NCI-H1092 (cell line): ENCODE data around the gene DNTTIP2.
"Not testable (repeated sequence)": the region's sequence is repeated elsewhere in the genome, so short reads cannot be mapped to it uniquely, and the experiment has no call there.

Experiments used
- DNase-seq: peaks from one replicate; lab custom pipeline; 2025; lab: John Stamatoyannopoulos, UW

Gene DNTTIP2

DNA sequence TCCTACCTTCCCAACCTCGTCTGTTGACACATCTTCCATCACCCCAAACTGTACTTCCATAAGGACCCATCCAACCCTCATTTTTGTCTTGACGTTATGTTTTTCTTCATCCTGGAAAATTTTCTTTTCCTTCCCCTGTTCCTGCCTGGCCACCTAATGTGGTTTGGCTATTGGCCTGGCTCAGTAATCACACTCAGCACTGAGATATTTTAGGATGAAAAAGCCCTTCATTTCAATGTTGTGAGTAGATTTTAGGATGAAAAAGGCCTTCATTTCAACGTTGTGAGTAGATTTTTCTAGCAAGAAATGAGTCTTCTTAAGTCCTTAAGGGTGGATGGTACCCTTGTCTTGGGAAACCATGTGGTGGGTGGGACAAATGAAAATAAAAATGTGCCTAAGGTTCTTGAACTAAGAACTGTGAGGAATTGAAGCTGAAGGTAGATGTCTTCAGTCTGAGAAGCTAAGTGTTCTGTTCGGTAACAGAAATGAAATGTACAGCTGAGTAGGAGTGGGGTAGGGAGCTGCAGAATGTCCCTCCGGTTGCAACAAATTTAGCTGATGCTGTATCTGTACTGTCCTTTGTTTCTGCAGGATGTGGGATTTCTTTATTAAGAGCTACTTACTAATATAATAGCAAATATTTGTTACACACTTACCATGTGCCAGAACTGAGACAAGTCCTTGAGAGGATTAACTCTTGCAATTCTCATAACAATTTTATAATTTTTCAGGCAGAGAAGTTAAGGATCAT is 36.1 kb downstream of the DNTTIP2 start:
- no peak for DNase-seq

DNA sequence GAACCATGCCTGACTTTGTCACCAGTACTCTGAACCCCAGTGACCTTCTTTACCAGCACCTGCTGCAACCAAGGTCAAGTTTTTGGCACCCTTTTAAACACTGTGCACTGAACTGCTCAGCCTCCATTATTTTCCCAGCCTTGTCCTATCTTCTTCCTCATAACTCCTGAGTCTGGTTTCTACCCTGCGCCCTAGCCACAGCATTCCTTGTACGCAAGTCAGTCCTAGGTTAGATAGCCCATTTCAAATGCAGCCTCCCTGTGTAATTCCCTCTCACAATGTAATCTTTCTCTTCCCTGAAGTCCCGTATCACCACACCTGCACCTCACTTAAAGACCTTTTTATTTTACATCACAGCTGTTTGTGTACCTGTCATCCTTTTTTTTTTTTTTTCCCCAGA is 37.2 kb downstream of the DNTTIP2 start:
- DNase-seq, result no peak

DNA sequence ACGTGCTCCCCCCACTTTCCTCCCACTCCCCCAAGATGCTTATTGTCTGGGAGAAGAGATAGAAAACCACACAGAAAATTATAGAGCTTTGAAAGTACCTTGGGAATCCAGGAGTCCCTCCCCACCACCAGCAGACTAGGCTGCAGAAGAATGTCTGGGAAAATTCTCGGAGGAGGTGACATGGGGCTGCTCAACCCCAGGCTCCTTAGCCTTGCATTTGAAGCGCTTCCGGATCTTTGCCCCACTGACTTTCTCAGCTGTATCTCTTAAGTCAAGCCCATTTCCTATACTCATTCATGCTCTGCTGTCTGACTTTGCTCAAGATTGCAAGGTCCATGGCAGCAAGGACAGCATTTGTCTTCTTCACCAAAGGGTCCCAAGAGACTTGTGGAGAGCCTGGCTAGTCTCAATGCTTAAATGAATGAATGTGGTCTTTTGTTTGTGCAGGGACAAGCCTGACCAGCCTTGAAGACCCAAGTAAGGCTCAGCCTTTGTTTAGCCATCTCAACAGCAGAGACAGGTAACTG is 38.0 kb downstream of the DNTTIP2 start:
- DNase-seq, result no peak

DNA sequence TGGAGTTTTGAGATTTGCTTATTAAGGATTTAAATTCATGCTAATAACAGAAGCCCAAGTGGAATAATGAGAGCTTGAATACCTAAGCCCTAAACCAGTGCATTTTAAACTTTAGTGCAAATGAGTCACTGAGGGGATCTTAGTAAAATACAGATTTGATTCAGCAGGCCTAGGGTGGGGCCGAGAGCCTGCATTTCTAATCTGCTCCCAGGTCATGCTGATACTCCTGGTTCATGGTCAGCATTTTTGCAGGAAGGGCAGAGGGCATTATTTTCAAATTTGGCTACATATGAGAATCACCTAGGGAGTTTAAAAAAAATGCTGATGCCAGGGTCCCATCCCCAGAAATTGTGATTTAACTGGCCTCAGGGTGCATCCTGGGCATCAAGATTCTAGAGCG is 39.3 kb downstream of the DNTTIP2 start:
- no peak for DNase-seq

DNA sequence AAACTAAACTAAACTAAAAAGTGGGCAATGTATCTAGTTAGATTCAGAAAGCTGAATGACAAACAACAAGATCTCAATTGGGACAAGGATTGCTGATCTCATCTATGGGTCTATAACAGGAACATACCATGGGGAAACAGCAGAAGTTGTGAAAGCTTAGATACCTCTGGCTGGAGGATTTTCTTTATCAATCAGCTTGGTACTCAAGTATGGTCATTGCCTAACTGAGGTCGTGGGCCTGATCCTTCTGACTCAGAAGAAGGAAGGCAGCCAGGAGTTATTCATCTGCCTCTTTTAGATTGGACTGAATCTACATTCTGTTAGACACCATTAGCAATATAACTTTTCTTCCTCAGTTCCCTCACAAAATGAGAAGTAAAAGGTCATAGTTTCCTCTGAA is 39.7 kb downstream of the DNTTIP2 start:
- DNase-seq, result no peak

DNA sequence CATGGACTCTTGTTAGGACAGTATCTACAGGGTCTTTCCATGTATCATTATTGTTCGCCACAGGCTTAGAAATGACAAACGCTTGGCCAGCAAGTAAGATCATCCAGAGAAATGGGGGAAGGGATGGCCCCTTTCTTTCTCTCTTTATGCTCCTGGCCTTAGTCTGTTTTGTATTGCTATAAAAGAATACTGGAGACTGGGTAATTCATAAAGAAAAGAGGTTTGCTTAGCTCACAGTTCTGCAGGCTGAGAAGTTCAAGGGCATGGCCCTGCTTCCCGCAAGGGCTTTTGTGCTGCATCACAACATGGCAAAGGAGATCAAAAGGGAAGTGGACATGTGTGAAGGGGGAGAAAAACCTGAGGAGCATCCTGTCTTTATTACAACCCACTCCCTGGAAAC is 41.0 kb downstream of the DNTTIP2 start:
- no peak for DNase-seq

DNA sequence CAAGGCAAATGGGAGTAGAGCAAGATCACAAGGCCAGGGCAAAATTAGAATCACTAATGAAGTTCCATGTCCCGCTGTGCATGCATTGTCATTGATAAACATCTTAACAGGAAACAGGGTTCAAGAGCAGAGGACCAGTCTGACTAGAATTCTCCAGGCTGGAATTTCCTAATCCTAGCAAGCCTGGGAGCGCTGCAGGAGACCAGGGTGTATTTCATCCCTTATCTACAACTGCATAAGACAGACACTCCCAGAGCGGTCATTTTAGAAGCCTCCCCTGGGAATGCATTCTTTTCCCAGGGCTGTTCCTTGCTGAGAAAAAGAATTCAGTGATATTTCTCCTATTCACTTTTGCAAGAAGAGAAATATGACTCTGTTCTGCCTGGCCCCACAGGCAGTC is 45.7 kb downstream of the DNTTIP2 start:
- DNase-seq, result not testable (repeated sequence)

DNA sequence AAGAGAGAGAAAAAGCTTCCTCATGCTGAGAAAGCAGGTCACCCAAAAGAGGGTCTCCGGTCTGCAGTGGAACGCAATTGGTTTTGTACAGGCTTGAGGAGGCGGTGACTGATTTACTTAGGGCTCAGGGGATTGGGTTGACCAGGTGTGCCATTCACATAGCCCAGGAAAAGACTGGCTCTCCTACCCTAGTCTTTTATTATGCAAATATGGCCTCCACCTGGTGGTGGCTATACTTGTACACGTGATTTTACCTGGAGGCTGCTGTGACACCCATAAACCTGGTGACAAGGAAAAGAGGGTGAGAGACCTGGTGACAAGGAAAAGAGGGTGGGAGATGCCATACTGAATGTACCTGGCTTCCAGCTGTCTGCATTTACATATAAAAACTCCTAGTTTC is 49.9 kb downstream of the DNTTIP2 start:
- DNase-seq, result no peak

DNA sequence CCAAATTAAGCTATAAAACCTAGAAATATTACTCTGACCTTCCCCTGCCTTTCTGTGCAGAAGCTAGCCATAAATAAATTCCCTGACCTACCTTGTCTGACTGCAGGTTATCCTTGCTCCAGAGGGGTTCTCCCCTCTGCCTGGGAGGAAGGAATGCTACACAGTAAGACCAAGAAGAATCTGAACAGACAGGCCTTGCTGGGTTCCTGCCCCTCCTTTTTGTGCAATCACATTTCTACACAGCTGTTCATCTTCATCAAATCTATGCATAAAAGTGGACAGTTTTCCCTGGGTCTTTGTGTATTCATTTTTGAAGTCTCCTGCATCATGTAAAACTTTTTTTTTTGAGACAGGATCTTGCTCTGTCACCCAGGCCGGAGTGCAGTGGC is 50.6 kb downstream of the DNTTIP2 start:
- no peak for DNase-seq

DNA sequence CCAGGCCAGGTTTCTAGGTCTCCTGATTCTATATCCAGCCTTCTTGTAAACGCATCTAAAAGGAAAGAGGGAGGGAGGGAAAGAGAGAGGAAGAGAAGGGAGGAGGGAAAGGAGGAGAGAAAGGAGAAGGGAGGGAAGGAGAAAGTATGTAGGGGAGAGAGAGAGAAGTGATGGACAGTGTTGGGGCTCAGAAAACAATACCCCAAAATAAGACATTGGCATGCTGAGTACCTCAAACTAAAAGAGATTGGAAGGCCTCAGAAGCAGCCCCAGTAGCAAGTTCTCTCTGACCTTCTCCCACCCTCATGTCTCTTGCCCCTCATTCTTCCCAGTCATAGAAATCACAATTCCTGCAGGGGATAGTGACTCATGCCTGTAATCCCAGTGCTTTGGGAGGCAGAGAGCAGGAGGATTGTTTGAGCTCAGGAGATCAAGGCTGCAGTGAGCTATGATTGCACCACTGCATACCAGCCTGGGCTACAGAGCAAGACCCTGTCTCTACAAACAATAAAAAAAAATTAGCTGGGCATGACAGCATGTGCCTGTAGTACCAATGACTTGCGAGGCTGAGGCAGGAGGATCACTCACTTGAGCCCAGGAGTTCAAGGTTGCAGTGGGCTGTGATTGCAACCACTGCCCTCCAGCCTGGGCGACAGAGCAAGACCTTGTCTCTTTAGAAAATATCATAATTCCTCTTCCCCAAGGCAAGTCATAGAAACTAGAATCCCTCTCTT is 51.2 kb downstream of the DNTTIP2 start:
- DNase-seq, result no peak

DNA sequence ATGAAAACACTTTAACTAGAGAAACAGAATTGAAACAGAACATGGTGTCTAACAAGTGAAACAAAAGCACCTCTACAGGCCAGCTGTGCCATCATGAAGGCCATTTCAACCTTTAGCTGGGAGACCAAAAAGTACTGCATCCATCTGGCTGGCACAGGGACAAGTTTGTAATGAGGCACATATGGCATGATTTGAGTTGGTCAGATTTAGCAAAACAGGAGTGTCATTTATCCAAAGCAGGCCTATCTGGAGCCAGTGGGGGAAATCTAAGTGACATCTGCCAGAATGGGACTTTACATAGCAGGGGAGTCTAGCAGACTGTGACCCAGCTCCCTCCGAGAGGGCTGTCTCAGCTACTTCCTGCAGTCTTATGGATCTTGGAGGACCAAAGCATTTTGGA is 51.9 kb downstream of the DNTTIP2 start:
- peak; percentile 18 for DNase-seq

DNA sequence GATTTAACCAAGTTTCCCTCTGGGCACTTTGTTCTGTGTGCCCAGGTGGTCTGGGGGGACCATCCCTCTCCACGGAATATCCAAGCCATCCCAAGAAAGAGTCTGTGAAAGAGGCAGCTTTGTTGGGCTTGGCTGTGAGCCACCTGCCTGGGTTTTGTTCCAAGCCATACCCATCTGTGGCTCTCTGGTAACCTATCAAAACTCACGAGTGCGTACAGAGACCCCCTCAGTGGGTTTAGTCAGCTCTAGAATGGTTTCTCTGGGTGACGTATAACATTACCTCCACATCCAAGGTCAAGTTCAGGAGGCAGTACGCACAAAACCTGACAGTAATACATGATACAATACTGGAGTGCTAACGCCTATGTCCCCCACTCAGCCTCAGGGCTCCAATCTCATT is 54.2 kb downstream of the DNTTIP2 start:
- DNase-seq, result peak; percentile 52

DNA sequence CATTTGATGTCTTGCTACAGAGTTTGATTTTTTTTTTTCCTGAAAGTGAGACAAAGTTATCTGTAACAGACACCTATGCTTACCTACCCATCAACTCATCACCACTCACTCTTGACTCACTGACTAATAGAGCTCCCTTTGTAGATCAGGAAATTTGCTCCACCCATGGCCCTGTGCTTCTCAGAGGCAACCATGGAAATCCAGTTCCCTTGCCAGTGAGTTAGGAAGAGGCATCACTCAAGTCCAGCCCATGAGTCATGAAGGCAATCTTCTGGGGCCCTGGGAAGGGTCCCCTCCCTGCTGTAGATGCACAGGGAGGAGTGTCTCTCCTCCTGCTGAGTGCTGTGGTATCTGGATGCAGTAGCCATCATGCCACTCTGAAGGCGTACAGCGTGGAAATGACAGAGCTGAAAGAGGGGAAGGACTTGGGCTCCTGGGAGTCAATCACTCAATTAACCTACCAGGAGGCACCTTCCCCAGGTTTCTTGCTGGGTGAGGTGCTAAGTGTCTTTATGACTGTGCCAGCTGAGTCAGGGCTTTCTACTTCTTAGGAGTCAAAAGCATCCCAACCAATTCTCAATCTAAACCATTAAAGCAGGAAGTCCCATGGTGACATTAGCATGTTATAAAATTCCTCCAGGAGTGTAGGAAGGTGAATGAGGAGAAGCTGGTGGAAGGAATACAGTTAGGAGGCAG is 56.1 kb downstream of the DNTTIP2 start:
- DNase-seq, result no peak

DNA sequence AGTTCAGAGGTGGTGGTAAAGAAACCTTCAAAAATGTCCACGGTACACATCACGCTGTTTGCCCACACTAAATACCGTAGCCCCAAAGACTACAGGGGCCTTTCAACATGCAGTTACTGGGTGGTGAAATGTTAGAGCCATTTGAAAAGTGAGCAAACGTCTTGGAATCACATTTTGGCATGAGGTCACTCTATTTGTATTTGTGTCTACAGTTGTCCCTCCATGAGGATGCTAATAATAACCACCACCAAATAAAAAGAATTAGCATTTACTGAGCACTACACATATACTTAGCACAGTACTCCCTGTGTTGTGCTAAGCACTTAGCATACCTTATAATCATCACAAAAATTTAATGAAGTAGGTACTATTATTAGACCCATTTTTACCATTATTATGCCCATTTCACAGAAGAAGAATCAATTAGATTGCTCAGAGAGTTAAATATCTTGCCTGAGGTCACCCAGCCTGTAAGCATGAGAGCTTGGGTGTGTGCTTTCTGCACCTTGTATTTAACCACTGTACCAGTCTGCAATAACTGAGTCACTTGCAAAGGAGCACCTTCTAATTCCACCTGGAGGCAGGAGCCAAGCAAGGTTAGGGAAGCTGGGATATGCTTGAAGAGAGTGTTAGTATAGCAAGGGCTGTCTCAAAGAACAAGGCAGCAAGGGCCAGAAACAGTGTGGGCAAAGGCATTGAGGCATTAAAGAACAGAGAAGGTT is 57.4 kb downstream of the DNTTIP2 start:
- DNase-seq, result no peak

DNA sequence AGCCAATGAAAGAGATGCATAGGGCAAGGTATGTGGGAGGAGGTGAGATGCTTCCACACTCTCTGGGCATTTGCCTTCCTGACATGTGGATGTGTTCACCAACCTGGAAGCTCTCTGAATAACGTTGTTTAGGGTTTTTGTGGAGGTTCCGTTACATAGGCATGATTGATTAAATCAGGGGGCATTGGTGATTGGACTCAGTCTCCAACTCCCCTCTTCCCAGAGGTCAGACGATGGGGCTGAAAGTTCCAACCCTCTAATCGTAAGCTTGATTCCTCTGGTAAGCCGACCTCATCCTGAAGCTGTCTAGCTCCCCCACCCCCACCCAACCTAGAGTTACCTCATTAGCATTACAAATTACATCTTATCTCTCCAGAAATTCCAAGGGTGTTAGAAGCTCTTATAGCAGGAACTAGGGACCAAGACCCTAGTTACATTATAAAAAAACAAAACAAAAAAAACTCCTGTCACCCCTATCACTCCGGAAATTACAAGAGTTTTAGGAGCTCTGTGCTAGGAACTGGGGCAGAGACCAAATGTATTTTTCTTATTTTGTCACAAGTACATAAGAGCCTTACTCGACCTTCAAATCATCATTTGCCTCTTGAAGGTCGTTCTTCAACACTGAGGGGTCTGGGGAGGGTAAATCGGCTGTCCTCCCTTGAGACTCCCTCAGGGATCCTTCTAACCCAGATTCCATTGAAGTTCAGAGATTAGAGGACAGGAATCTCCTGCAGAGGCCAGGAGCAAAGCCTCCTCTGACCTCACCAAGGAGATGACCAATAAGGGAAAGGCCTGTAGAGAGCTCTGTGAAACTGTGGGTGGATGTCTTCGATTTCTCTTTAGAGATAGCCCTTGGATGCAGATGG is 58.2 kb downstream of the DNTTIP2 start:
- DNase-seq, result no peak

DNA sequence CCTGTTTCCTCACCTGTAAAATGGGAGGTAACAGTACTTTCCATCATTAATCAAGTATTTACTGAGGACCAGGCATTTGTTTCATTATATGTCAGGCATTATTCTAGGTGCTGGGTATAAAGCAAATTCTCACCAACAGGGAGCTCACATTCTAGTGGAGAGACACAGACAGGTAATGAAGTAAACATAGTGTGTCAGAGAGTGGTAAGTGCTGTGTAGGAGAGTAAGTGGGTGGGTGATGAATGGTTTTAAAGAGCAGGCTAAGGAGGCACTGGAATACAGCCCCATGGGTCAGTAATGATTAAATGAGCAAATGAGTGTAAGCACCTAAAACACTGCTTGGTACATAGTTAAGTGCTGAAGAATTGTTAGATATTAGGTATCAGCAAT is 60.4 kb downstream of the DNTTIP2 start:
- DNase-seq, result no peak

DNA sequence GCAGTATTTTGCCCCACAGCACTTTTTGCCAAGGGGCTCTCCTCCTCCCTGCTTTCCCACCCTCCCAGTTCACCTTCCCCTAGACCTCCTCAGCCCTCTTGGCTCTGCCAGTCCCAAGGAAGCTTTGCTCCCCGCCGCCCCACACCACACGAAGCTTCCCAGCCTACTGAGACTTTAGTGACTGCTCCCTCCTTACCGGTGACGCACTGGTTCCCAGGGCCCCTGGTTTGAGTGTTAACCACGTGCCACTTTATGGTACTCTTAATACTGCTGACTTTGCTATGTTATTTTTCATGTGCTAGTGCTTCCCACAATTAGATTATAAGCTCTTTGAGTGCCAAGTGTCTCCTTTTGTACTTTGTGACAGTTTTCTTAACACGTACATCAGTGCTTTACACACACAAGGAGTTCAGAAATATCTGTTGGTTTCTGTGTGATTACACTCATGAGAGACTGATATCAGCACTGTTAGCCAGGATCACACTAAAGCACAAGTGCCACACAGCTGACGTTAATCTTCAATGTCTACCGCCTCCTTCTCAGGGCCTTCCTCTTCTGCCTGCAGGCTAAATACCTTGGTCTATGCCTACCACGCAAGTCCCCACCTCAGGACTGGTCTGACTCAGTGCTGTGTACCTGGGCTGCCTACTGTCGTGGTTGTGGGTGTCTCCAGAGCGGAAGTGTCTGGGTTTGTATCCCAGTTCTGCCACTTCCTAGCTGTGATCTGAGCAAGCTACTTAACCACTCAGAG is 61.0 kb downstream of the DNTTIP2 start:
- no peak for DNase-seq

DNA sequence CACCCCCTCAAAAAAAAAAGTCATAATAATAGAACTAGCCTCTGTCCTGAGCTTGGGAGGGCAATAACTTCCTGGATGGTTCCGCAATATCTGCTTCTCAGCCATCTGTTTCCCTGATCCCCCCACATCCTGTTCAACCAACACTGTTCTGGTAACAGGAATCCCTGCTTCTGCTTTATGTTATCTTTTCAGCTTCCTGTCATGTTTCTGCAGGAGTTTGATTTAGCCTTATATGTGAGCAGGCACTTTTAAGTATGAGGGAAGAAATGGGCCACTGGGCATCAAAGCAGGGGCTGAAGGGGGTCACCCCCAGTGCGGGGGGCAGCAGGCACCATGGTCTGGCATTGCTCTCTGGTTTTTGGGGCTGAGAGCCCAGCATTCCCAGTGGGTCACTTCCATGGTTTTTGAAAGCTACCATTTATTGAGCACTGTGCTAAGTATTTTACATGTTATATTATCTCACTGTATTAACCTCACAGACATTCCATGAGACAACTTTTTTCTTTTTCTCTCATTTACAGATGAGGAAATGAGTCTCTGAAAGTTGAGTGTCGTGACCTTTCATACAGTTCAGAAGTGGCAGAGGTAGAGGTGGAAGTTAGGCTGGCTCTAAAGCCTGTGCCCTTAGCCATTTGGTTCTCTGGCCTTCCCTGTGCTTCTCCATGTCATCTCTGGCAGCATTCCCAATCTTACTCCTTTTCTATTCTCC is 61.9 kb downstream of the DNTTIP2 start:
- no peak for DNase-seq
